Tibial artery (tissue), 4 donors: ENCODE results near the gene ARAP1.
A peak's percentile ranks its signal among the peaks of the same experiment; 100 is the strongest.

Experiments
- DNase-seq, 2 donors: peaks; one replicate each; pipeline ENCODE4 v3.0.0-alpha.2; 2019
- H3K27ac ChIP-seq, 2 donors: fragments of 200-600 bp; sonication (generic) in 1 of 2; 1 replicate in 1 of 2; 2 replicates in 1 of 2; pipeline ENCODE4 v1.5.1; 2018 to 2019; ENCODE audit warnings: mild to moderate bottlenecking in 1 of 2
- H3K27me3 ChIP-seq, 2 donors: fragments of 200-600 bp; sonication (generic) in 1 of 2; one replicate each; pipeline versions ENCODE4 v1.5.1 to v1.6.0; 2016 to 2019
- H3K36me3 ChIP-seq, 3 donors: fragments of 200-600 bp; sonication (generic) in 2 of 3; one replicate each; pipeline ENCODE4 v1.5.1; 2016 to 2019; ENCODE audit warnings: mild to moderate bottlenecking in 2 of 3
- H3K4me1 ChIP-seq, 4 donors: fragments of 200-600 bp; sonication (generic) in 2 of 4; 1 replicate in 3 of 4; 2 replicates in 1 of 4; pipeline ENCODE4 v1.5.1; 2016 to 2019
- H3K4me3 ChIP-seq, 2 donors: fragments of 200-600 bp; sonication (generic) in 1 of 2; 1 replicate in 1 of 2; 2 replicates in 1 of 2; pipeline ENCODE4 v1.5.1; 2018 to 2019; ENCODE audit warnings: mild to moderate bottlenecking in 2 of 2
- H3K9me3 ChIP-seq, 3 donors: fragments of 200-600 bp; sonication (generic) in 1 of 3; one replicate each; pipeline ENCODE4 v1.5.1; 2016 to 2019
- CTCF ChIP-seq, 2 experiments: fragments of 200-600 bp in 1 of 2; fragments of 450-650 bp in 1 of 2; IDR thresholded peaks; one replicate each; pipeline ENCODE4 v1.5.1; 2017 to 2019; ENCODE audit warnings: antibody characterized with exemption in 2 of 2, mild to moderate bottlenecking in 1 of 2, moderate library complexity in 1 of 2
- intact Hi-C: fragments of 100-400 bp; cut with DNase I; formaldehyde crosslinking; loops from one replicate; pipeline ENCODE4 v1.15.0; 2023; ENCODE audit warnings: low total_unique reads

ARAP1 gene

GRCh38 chr11:72786305-72787215, 34.4 kb upstream of the ARAP1 start:
- Histone ChIP-seq H3K4me3 (no peak overlapping the region), H3K4me1 (peaks cover 0 to 35% (median 23%) of the 10 kb centered on the region in 4 donors), H3K36me3 (no peaks in the 10 kb centered on the region), H3K27me3 (no peaks in the 10 kb centered on the region), H3K27ac (no peak overlapping the region), H3K9me3 (no peaks in the 10 kb centered on the region)
- no peak for TF ChIP-seq CTCF (IDR thresholded peaks at IDR 0.05)
- no peak for DNase-seq
- intact Hi-C loops: no loop called here

DNA sequence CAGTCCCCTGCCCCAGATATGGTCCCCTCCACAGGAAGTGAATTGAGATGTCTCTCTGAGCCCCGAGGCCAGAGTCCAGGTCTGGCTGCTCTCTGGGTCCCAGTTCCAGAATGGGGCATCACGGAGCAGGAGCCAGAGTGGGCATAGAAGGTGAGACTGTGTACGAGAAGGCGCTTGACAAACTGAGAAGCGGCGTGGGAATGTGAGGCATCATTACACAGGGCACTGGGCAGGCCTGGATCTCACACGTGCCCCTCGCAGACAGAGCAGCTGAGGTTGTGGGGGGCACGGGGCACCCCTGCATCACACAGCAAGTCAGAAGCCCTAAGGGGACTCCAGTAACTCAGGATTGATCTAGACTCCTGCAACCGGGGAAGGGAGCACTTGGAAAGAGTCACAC, 32.5 kb upstream of the ARAP1 start:
- DNase-seq: no peak
- Histone ChIP-seq H3K9me3 (no peaks in the 10 kb centered on the region), H3K4me1 (peaks cover 0 to 34% (median 29%) of the 10 kb centered on the region in 4 donors)

DNA sequence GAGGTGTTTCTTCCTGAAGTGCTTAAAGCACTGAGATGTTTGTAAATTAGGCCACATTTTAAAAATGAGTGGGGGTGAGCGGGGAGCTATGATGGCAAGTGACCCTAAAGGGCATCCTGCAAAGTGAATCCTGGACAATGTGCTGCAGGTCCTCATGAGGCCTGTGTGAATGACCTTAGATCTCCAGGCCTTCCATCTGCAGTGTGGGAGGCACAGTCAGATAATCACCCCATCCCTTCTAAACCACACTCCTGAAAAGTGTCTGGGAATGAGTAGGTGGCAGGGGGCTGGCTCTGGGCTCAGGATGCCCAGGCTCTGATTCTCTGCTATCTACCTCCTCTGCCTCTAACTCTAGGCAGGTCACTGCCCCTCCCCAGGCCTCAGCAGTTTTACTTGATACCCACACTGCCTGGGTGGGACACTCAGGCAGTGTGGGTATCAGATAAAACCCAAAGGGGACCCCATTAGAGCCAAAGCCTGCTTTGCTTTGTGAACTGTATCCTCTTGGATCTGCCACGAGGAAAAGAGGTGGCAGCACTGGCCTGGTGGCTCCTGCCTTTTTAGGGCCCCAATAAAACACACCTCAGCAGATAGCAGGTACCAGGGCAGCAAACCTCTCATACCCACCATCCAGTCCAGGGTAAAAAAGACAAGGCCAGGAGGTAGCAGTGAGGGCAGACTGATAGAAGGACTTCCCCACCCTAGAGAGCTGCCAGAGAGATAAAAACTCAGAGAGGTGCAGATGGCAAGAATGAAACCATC, 31.1 kb upstream of the ARAP1 start:
- H3K27me3 ChIP-seq: no peaks in the 10 kb centered on the region
- H3K27ac ChIP-seq: no peak overlapping the region
- no peak for DNase-seq
- no peak for TF ChIP-seq CTCF (IDR thresholded peaks at IDR 0.05)
- no peak overlapping the region for H3K4me3 ChIP-seq
- no peaks in the 10 kb centered on the region for H3K36me3 ChIP-seq
- H3K9me3 ChIP-seq: no peaks in the 10 kb centered on the region
- intact Hi-C loops: no loop called here
- H3K4me1 ChIP-seq: peaks cover 0 to 35% (median 23%) of the 10 kb centered on the region in 4 donors

More for the DNA sequence above, 32.5 kb upstream of the ARAP1 start:
- TF ChIP-seq CTCF (IDR thresholded peaks at IDR 0.05): no peak
- no peaks in the 10 kb centered on the region for H3K36me3 ChIP-seq
- H3K4me3 ChIP-seq: no peak overlapping the region
- H3K27ac ChIP-seq: no peak overlapping the region
- intact Hi-C loops: no loop called here
- no peaks in the 10 kb centered on the region for H3K27me3 ChIP-seq

- Histone ChIP-seq H3K4me1 (peaks cover 0 to 45% (median 27%) of the 10 kb centered on the region in 4 donors), H3K27ac (peak overlapping the region in 1 of 2 donors; percentile 60), H3K36me3 (no peaks in the 10 kb centered on the region), H3K4me3 (peak overlapping the region; percentile 55 to 82), H3K27me3 (no peaks in the 10 kb centered on the region), H3K9me3 (no peaks in the 10 kb centered on the region)
- no peak for DNase-seq
- intact Hi-C loops: no loop called here
- no peak for TF ChIP-seq CTCF (IDR thresholded peaks at IDR 0.05)
Measured at GRCh38 chr11:72782081-72782920, 30.1 kb upstream of the ARAP1 start.
